K562 (cell line): Measurements from ENCODE around the gene ABT1. TPM values are rescaled to one million over a fixed set of nuclear protein-coding genes. Genes with fewer than 3 reads are reported as not detected.

Source experiments
- CCAR2 ChIP-seq: fragments of 200-400 bp; formaldehyde crosslinking; IDR thresholded peaks from 2 replicates; pipeline ENCODE4 v1.6.1; 2017; ENCODE audit warnings: mild to moderate bottlenecking, low read depth, low read length
- ELF1 ChIP-seq: fragments of 200-800 bp; sonication (Bioruptor generic); IDR thresholded peaks from 2 replicates; pipeline ENCODE4 v1.6.1; 2016; ENCODE audit warnings: missing genetic modification characterization, missing compliant biosample characterization
- GABPB1 ChIP-seq: sonication (generic); formaldehyde crosslinking; IDR thresholded peaks from 2 replicates; pipeline ENCODE4 v1.8.0; 2022; ENCODE audit warnings: mild to moderate bottlenecking, missing genetic modification reagents
- GTF2E2 ChIP-seq: fragments of 200-800 bp; sonication (Bioruptor generic); IDR thresholded peaks from 2 replicates; pipeline ENCODE4 v1.6.1; 2016; ENCODE audit warnings: missing genetic modification characterization, missing compliant biosample characterization
- JUND ChIP-seq, 2 experiments: IDR thresholded peaks; 2 replicates in 1 of 2; 3 replicates in 1 of 2; pipeline ENCODE4 v1.6.1; 2011; ENCODE audit warnings: borderline replicate concordance in 2 of 2, low read depth in 2 of 2, low read length in 2 of 2, improper control_type of control experiment in 1 of 2, missing biosample characterization in 1 of 2, missing genetic modification characterization in 1 of 2, missing genetic modification reagents in 1 of 2
- KDM4B ChIP-seq, 2 experiments: fragments of 450-650 bp in 1 of 2; sonication (generic) in 1 of 2; IDR thresholded peaks; 2 replicates each; pipeline ENCODE4 v1.6.1; 2016 to 2017; ENCODE audit warnings: borderline replicate concordance in 2 of 2, antibody characterized with exemption in 1 of 2, low read depth in 1 of 2, mild to moderate bottlenecking in 1 of 2
- MTA2 ChIP-seq: fragments of 450-650 bp; IDR thresholded peaks from 2 replicates; pipeline ENCODE4 v1.6.1; 2016; ENCODE audit warnings: low read depth
- PCBP2 ChIP-seq: fragments of 200-400 bp; formaldehyde crosslinking; IDR thresholded peaks from 2 replicates; pipeline ENCODE4 v1.6.1; 2018; ENCODE audit warnings: low read length, low read depth, mild to moderate bottlenecking, moderate library complexity; ENCODE audit not compliant: poor library complexity, severe bottlenecking
- POLR3G ChIP-seq: IDR thresholded peaks from 2 replicates; pipeline ENCODE4 v1.6.1; 2011; ENCODE audit not compliant: insufficient read length, insufficient replicate concordance; ENCODE audit errors: extremely low read depth
- RB1 ChIP-seq: fragments of 450-650 bp; IDR thresholded peaks from 2 replicates; pipeline ENCODE4 v1.6.1; 2017; ENCODE audit warnings: low read depth, mild to moderate bottlenecking
- SMARCB1 ChIP-seq: IDR thresholded peaks from 2 replicates; pipeline ENCODE4 v1.6.1; 2011; ENCODE audit warnings: improper control_type of control experiment, low read depth; ENCODE audit not compliant: insufficient read length
- TEAD4 ChIP-seq, 2 experiments: sonication (generic) in 1 of 2; formaldehyde crosslinking in 1 of 2; IDR thresholded peaks; 2 replicates each; pipeline versions ENCODE4 v1.6.1 to v1.8.0; 2012 to 2022; ENCODE audit warnings: borderline replicate concordance in 1 of 2, inconsistent platforms in 1 of 2, low read length in 1 of 2, mild to moderate bottlenecking in 1 of 2, missing genetic modification reagents in 1 of 2
- ZBTB7A ChIP-seq: IDR thresholded peaks from 2 replicates; pipeline ENCODE4 v1.6.1; 2011; ENCODE audit warnings: low read depth, mild to moderate bottlenecking, low read length, moderate library complexity, borderline replicate concordance; ENCODE audit not compliant: control insufficient read depth
- ZNF79 ChIP-seq: fragments of 250-450 bp; sonication (Bioruptor Pico); IDR thresholded peaks from 2 replicates; pipeline ENCODE4 v1.4.0; 2020; ENCODE audit warnings: low read depth, mild to moderate bottlenecking, moderate library complexity
- polyA plus RNA-seq, 8 experiments: library from polyadenylated mRNA; depleted of rRNA in 4 of 8; stranded (reverse) in 5 of 8; unstranded in 3 of 8; fragments of >200 nt; fragmentation: Nextera tagmentation in 2 of 8; fragmentation: Illumina TruSeq in 1 of 8; extraction: Ambion mirVana in 2 of 8; extraction: Trizol in 1 of 8; gene quantifications; 2 replicates each; pipeline versions ENCODE4 v1.2.1 to v1.2.3, GENCODE V29; 2011 to 2014; ENCODE audit warnings: inconsistent platforms in 1 of 8, missing spikeins in 1 of 8
- total RNA-seq, 7 experiments: library from RNA; depleted of rRNA in 6 of 7; stranded (reverse); fragments of >200 nt in 6 of 7; fragmentation: Illumina TruSeq in 2 of 7; extraction: Trizol in 2 of 7; gene quantifications; 2 replicates each; pipeline versions ENCODE4 v1.2.1 to v1.2.3, GENCODE V29; 2011 to 2021; ENCODE audit warnings: low replicate concordance in 1 of 7
- TF ChIP-seq, protein P1 (sequence below): fragments of 200-600 bp; sonication (generic); IDR thresholded peaks from one replicate; pipeline ENCODE4 v1.6.1; 2012; ENCODE audit warnings: mild to moderate bottlenecking, low read depth, low read length, inconsistent platforms

The ABT1 gene
- total and polyA plus RNA-seq, 9 of the 15 experiments (the other 6 are each of a cell fraction or from before 2014, with no cell fraction given) = 8.8 to 52.7 (median 40.7) TPM

DNA sequence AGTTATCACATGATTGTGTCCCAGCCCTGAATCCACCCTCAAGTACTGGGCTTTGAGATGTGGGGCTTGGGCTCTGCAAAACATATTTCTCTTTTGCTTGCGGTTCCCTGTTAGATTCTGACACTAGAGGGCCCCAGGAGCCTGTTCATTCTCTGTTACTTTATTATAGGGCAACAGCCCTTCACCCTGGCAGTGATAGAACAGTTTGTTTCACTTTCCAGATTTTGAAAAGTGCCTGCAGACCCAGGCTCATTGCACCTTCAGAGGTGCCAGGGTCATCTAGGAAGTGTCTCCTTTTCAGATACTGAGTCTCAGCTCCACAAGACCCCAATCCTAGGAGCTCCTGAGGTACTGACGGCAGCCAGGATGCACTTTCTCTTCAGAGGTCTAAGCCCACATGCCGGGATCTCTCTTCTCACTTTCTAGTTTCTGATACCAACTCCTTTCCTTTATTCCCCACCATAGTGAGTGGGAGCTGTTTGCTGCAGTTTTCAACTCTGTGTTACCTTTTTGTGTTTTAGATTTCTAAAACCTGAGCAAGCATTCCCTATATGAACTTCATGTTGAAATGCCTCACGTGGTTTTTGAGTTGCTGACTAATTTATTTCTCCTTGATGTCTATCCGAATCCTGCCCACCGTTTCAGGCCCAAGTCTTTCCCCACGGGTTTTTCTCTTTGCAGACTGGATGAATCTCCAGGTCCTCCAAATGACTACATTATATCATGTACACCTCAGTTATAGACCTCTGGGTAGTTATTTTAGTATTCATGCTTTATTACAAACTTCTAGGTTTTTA lies 10.9 kb downstream of the ABT1 start (continued):
- TF ChIP-seq, protein P1, sequence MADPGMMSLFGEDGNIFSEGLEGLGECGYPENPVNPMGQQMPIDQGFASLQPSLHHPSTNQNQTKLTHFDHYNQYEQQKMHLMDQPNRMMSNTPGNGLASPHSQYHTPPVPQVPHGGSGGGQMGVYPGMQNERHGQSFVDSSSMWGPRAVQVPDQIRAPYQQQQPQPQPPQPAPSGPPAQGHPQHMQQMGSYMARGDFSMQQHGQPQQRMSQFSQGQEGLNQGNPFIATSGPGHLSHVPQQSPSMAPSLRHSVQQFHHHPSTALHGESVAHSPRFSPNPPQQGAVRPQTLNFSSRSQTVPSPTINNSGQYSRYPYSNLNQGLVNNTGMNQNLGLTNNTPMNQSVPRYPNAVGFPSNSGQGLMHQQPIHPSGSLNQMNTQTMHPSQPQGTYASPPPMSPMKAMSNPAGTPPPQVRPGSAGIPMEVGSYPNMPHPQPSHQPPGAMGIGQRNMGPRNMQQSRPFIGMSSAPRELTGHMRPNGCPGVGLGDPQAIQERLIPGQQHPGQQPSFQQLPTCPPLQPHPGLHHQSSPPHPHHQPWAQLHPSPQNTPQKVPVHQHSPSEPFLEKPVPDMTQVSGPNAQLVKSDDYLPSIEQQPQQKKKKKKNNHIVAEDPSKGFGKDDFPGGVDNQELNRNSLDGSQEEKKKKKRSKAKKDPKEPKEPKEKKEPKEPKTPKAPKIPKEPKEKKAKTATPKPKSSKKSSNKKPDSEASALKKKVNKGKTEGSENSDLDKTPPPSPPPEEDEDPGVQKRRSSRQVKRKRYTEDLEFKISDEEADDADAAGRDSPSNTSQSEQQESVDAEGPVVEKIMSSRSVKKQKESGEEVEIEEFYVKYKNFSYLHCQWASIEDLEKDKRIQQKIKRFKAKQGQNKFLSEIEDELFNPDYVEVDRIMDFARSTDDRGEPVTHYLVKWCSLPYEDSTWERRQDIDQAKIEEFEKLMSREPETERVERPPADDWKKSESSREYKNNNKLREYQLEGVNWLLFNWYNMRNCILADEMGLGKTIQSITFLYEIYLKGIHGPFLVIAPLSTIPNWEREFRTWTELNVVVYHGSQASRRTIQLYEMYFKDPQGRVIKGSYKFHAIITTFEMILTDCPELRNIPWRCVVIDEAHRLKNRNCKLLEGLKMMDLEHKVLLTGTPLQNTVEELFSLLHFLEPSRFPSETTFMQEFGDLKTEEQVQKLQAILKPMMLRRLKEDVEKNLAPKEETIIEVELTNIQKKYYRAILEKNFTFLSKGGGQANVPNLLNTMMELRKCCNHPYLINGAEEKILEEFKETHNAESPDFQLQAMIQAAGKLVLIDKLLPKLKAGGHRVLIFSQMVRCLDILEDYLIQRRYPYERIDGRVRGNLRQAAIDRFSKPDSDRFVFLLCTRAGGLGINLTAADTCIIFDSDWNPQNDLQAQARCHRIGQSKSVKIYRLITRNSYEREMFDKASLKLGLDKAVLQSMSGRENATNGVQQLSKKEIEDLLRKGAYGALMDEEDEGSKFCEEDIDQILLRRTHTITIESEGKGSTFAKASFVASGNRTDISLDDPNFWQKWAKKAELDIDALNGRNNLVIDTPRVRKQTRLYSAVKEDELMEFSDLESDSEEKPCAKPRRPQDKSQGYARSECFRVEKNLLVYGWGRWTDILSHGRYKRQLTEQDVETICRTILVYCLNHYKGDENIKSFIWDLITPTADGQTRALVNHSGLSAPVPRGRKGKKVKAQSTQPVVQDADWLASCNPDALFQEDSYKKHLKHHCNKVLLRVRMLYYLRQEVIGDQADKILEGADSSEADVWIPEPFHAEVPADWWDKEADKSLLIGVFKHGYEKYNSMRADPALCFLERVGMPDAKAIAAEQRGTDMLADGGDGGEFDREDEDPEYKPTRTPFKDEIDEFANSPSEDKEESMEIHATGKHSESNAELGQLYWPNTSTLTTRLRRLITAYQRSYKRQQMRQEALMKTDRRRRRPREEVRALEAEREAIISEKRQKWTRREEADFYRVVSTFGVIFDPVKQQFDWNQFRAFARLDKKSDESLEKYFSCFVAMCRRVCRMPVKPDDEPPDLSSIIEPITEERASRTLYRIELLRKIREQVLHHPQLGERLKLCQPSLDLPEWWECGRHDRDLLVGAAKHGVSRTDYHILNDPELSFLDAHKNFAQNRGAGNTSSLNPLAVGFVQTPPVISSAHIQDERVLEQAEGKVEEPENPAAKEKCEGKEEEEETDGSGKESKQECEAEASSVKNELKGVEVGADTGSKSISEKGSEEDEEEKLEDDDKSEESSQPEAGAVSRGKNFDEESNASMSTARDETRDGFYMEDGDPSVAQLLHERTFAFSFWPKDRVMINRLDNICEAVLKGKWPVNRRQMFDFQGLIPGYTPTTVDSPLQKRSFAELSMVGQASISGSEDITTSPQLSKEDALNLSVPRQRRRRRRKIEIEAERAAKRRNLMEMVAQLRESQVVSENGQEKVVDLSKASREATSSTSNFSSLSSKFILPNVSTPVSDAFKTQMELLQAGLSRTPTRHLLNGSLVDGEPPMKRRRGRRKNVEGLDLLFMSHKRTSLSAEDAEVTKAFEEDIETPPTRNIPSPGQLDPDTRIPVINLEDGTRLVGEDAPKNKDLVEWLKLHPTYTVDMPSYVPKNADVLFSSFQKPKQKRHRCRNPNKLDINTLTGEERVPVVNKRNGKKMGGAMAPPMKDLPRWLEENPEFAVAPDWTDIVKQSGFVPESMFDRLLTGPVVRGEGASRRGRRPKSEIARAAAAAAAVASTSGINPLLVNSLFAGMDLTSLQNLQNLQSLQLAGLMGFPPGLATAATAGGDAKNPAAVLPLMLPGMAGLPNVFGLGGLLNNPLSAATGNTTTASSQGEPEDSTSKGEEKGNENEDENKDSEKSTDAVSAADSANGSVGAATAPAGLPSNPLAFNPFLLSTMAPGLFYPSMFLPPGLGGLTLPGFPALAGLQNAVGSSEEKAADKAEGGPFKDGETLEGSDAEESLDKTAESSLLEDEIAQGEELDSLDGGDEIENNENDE = no peak
- TF ChIP-seq PCBP2 (no peak), POLR3G (no peak), ZNF79 (CRISPR knock-in tag) (no peak), GABPB1 (CRISPR knock-in tag) (0 out of 2 replicates have a peak, but pooled peaks have one; percentile 22), ZBTB7A (no peak), RB1 (0 out of 2 replicates have a peak, but pooled peaks have one; percentile 41), CCAR2 (no peak), JUND (IDR thresholded peaks at IDR 0.05; ENCODE audit: borderline replicate concordance, low read depth, low read length) (no peak; the same call in 1 of the 2 replicates), JUND (tag; IDR thresholded peaks at IDR 0.05; ENCODE audit: borderline replicate concordance, low read depth, low read length) (no peak; the same call in 2 of the 3 replicates), GTF2E2 (tag) (no peak), KDM4B (IDR thresholded peaks at IDR 0.05; ENCODE audit: borderline replicate concordance in 2 of 2, low read depth in 1 of 2) (no peak), MTA2 (no peak), SMARCB1 (no peak), TEAD4 (IDR thresholded peaks at IDR 0.05; ENCODE audit: low read length) (no peak; the same call in 1 of the 2 replicates), TEAD4 (CRISPR knock-in tag; IDR thresholded peaks at IDR 0.05; ENCODE audit: borderline replicate concordance) (no peak), ELF1 (no peak)
